ENCODE measurements around the gene LPIN2.

GRCh38 chr18:2970344-2970743 lies 42.6 kb downstream of the LPIN2 start:
- TF ChIP-seq POLR2AphosphoS5 (IDR thresholded peaks at IDR 0.05; ENCODE audit: low read depth, low read length) (no peak), CTCF (IDR thresholded peaks at IDR 0.05 in 2 of 3, conservative IDR thresholded peaks at IDR 0.05 in 1 of 3; ENCODE audit: borderline replicate concordance in 1 of 3, insufficient read depth in 1 of 3, low read depth in 2 of 3, low read length in 2 of 3) (no peak), ELF1 (IDR thresholded peaks at IDR 0.05; ENCODE audit: borderline replicate concordance, low read depth) (no peak), ATF3 (IDR thresholded peaks at IDR 0.05) (no peak), CEBPB (IDR thresholded peaks at IDR 0.05; ENCODE audit: low read depth) (no peak), RAD21 (IDR thresholded peaks at IDR 0.05; ENCODE audit: low read depth) (no peak), YY1 (IDR thresholded peaks at IDR 0.05; ENCODE audit: extremely low read depth, insufficient replicate concordance, low read depth, low read length) (no peak), TCF7L2 (IDR thresholded peaks at IDR 0.05; ENCODE audit: borderline replicate concordance, extremely low read depth, insufficient read depth, insufficient read length) (no peak), MAX (IDR thresholded peaks at IDR 0.05) (no peak), EZH2 (IDR thresholded peaks at IDR 0.05) (no peak)
